Measurements from ENCODE around the gene TRMU.
"Not testable (repeated sequence)": the region's sequence is repeated elsewhere in the genome, so short reads cannot be mapped to it uniquely, and the experiment has no call there.

Gene TRMU

DNA sequence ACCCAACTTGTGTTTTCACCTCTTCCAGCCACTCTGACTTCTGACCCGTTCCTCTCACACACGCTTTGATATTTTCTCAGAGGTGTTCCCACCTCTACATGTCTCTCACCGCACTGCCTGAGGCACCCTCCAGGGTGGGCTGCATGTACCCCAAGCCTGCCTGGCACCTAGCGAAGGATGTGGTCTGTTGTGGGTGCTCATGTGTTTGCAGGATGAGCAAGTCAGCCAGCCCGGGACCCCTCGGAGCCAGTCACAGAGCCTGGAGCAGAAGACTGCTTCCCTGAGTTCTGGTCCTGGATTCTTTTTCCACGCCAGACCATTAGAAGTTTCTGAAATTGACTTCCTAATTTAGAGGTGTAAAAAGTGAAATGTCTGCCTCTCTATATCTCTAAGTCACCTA, 35.0 kb upstream of the TRMU start:
- no peak for DNase-seq (ENCODE audit: low read depth)

DNA sequence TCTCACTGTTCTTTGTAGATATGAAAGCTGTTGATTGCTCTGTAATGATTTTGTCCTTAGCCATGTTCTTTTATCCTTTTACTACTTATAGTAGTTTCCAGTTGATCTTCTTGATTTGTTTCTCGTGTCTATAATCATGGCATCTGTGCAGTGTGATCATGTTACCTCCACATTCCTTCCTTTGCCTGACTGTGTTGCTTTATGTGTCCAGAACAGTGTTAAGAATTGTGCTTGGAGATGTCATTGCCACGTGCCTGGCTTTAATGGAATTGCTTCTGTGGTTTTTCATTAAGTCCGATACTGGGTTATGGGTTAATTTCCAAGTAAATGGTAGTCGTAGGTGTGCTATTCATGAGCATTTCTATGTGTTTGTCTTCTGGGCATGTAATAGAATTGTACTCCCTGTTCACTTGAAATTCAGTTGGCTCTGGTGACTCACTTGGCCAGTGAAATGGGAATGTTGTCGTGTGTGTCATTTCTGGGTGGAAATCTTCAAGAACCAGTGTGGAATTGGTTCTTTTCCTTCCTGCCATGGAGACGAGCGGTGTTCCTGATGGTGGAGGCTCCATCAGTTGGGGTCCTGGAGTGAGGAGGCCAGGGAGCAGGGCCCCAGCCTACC, 32.1 kb upstream of the TRMU start:
- peak; percentile 34 for DNase-seq (ENCODE audit: low read depth)

DNA sequence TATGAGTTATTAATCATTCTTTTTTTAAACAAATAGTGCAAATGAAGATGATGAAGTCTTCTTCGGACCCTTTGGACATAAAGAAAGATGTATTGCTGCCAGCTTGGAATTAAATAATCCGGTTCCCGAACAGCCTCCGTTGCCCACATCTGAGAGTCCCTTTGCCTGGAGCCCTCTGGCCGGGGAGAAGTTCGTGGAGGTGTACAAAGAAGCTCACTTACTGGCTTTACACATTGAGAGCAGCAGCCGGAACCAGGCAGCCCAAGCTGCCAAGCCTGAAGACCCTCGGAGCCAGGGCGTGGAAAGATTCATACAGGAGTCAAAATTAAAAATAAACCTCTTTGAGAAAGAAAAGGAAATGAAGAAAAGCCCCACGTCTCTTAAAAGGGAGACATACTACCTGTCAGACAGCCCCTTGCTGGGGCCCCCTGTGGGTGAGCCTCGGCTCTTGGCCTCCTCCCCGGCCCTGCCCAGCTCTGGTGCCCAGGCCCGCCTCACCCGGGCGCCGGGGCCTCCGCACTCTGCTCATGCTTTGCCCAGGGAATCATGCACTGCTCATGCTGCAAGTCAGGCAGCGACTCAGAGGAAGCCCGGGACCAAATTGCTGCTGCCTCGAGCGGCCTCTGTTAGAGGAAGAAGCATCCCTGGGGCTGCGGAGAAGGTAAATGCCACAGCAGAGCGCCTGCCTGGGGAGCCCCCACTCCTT, 27.1 kb upstream of the TRMU start:
- DNase-seq (ENCODE audit: low read depth): no peak

DNA sequence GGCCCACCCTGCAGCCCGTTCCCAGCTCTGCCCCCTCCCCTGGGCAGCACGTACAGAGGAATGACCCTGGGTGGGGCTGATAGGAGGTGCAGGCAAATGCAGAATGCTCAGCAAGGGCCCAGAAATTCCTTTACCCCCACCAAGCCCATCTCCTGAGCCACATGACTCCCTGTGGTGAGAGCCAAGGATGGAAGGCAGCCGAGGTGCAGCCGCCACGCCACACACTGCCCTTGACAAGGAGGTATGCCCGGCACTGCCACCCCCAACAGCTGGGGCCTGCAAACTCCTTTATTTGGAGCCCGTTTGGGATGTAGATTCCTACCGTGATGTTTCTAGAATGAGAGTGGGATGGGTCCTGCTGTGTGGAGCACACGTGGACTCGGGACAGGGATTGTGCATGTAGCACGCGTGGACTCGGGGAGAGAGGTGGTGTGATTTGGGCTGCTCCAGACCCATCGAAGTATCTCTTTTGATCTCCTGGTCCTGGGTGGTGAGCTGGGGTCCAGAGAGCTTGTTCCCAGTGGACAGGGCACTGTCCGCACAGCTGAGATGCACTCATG, 25.9 kb upstream of the TRMU start:
- no peak for DNase-seq (ENCODE audit: low read depth)

DNA sequence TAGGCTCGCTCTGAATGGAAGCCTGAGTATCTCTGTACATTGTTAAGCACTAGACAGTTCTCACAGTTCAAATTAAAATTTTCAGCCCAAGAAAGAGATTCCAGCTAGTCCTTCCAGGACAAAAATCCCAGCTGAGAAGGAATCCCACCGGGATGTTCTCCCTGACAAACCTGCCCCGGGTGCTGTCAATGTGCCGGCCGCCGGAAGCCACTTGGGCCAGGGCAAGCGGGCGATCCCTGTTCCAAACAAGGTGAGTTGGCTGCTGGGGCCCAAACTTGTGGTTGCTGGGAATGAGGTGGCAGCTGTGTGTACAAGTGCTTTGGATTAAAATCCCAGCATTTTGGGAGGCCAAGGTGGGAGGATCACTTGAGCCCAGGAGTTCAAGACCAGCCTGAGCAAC, 23.5 kb upstream of the TRMU start:
- DNase-seq (ENCODE audit: low read depth): no peak

DNA sequence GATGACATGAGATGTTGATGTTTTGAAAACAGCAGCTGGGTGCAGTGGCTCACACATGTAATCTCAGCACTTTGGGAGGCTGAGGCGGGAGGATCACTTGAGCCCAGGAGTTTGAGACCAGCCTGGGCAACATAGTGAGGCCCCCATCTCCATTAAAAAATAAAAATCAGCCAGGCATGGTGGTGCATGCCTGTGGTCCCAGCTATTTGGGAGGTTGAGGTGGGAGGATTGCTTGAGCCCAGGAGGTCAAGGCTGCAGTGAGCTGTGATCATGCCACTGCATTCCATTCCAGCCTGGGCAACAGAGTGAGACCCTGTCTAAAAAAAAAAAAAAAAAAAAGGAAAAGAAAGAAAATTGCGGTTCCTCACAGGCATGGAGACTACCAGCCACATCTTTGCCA, 22.7 kb upstream of the TRMU start:
- DNase-seq (ENCODE audit: low read depth): not testable (repeated sequence)

DNA sequence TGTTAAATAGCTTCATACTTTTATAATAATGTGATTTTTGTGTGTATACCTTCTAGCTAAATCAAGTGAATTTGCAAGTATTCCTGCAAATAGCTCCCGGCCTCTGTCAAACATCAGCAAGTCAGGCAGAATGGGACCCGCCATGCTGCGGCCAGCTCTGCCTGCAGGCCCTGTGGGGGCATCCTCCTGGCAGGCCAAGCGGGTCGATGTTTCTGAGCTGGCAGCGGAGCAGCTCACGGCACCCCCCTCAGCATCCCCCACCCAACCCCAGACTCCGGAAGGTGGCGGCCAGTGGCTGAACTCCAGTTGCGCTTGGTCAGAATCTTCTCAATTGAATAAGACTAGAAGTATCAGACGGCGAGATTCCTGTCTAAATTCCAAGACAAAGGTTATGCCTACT, 19.5 kb upstream of the TRMU start:
- no peak for DNase-seq (ENCODE audit: low read depth)

DNA sequence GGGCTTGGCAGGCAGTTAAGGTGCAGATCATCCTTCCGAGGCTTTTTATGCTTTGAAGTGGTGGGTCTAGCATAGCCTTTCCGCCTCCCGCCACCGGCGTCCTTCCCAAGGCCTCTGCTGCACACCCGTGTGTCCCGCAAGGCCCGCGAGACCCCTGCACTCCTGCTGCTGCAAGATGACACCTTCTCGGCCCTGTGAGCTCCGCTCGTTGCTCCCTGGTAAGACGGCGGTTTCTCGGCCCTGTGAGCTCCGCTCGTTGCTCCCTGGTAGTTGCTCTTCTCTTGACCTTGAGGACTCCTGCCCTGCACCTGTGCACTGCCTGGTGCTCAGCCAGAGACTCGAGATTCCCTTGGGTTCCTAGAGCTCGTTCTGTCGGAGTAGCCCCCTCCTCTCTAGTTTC, 17.9 kb upstream of the TRMU start:
- DNase-seq (ENCODE audit: low read depth): no peak

DNA sequence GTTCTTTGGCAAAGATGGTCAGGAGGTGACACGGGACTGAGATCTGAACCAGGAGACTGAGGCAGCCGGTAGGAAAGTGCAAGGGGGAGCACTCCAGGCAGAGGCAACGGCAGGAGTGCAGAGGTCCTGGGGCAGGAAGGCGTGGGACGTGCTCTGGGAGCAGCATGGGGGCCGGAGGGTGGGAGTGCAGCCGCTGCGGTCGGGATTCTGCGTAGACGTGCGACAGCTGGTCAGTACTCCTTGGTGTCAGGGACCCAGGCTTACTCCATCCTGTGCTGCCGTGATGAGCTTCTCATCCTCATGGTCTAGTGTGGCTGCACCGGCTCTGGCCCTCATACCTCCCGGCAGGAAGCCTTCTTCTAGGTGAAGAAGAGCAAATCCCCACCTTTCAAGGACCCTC, 16.9 kb upstream of the TRMU start:
- DNase-seq (ENCODE audit: low read depth): no peak

DNA sequence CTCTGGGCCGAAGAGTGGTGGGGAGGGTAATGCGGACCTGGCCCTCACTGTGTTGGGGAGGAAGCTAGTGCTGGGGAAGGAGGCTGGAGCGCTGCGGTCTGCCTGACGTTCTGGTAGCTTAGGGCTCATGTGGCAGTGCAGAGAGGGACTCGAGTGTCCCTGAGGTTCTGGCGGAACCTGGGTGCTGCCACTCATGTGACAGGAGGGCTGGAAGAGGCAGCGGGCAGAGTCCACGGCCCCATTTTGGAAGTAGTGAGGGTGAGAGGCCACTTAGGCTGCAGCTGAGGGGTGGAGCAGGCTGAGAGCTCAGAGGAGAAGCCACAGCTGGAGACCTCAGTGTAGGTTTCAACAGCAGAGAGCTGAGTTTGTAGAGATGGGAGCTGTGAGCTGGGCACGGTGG, 16.2 kb upstream of the TRMU start:
- no peak for DNase-seq (ENCODE audit: low read depth)

DNA sequence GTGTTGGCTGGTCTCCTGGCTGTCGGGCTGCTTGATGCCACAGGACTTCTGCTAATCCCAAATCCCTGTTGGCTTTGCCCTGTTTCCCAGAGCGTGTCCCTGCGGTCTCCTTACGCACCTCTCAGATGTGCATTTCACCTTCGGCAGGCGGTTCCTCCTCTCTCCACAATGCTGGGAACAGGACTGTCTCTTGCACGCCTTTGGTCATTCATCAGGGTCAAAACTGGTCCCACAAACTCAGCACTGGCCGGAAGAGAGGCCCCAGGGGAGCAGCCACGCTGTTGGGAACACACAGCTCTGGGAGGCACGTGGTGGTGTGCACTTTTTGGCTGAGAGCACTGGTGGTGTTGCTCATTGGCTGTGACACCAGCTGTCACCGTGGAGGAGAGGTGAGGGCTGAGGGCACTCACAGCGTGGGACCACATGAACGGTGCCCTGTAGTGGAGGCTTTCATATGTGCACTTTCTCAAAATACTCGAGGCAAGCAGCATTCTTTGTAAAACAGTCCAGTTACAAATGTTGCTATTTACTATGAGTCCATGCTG, 15.3 kb upstream of the TRMU start:
- DNase-seq (ENCODE audit: low read depth): no peak

DNA sequence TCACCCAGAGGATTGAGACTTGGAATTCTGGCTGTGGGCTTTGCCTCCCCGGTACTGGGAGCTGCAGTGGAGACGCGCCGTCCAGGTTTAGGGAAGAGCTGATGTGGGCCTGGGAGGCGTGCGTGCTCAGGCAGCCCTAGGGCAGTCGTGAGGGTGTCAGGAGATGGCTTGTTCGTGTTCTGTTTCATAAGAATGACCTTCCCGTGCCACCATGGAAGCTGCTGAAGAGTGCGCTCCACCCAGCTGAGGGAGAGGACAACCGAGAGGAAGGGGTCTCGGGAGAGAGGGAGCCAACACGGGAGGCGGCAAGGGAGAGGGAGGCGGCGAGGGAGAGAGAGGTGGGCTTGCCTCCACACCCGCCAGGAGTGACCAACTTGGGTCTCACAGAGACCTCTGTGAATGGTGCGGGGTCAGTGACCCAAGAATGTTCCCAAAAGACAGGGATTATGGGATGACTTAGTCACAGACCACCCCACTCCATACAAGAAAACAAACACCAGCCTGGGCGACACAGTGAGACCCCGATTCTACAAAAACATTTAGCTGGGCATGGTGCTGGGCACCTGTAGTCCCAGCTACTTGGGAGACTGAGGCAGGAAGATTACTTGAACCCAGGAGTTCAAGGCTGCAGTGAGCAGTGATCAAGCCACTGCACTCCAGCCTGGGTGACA, 14.7 kb upstream of the TRMU start:
- no peak for DNase-seq (ENCODE audit: low read depth)

DNA sequence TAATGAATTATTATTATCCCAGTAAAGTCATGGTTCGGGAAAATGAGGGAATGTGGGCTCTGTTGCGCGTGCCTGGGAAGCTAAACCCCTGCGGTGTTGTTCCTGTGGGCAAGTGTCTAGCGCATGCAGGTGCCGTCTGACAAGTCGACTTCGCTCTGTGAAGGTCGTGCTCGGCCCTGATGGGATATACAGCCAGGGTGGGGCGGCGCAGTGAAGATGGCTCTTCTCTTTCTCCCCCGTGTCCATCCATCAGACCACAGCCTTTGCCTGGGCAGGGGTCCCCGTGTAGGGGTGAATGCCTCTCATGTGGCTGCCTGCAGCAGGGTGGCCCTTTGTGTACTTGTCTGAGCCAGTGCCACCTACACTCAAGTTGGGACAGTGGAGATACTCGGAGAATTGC, 12.8 kb upstream of the TRMU start:
- DNase-seq (ENCODE audit: low read depth): no peak

DNA sequence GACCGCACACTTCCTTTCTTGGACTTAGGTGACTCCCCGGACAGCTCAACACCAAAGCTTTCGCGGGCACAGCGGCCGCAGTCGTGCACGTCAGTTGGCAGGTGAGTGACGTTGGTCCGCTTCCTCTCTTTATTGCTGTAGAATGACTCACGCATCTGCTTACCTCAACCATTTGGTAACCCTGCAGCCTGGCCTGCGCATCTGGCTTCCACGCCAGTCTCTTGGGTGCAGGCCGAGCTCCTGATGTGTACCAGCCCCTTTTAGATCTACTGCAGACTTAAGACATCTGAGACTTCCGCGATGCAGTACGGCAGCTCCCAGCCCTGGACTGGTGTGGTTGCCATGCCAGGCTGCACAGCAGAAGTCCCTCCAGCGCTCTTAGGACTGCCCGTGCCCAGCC, 12.4 kb upstream of the TRMU start:
- DNase-seq (ENCODE audit: low read depth): no peak

DNA sequence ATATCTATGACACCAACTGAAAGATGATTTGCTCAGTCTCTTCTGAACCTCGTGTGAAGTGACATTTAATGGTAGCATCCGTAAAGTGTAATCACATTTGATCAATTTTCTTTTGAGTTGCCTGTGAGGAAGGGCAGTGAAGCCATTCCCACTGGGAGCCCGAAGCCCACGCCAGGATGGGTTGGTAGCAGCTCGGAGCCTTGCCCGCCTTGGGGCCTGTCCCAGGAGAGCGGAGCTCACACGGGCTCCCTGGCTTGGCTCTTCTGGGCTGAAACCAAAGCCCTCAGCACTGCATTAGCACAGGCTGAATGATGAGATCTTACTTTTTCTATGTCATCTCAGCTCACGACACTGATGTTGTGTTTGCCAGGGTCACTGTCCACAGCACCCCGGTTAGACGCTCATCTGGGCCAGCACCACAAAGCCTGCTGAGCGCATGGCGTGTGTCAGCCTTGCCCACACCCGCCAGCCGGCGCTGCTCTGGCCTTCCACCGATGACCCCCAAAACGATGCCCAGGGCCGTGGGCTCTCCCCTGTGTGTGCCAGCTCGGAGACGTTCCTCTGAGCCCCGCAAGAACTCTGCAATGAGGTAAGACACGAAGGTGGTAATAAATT, 9.3 kb upstream of the TRMU start:
- DNase-seq (ENCODE audit: low read depth): no peak

DNA sequence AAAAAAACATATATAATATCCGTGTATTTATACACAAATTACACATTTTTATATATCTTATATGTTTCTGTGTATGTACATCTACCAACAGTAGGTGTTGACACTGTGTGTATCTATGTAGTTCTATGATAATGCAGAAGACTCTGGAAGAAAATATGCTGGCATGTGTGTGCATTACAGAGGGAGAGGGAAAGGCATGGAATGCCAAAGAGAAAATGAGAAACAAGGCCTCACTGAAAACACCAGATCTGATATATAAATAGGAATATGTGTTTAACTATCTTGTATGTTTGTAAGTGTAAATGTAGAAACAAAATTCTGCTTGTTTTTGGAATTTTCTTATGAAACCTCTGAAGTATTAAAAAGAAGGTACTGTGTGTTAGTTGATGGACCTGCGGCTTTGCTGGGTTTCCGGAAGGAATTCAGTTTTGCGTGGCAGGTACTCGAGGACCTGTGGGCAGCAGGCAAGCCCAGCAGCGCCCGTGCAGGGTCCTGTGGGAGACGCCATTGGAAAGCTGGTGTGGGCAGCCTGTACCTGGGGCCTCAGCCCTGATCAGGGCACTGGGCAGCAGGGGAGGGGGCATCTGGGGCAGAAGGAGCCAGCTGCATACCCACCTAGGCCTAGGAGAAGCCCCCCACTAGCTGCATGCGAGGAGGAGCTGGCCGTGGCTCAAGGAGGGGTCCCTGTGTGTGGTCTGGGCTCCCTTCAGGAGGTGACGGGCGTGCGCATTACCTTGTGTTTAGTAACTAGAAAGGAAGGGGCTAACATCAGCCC, 7.6 kb upstream of the TRMU start:
- DNase-seq (ENCODE audit: low read depth): no peak

DNA sequence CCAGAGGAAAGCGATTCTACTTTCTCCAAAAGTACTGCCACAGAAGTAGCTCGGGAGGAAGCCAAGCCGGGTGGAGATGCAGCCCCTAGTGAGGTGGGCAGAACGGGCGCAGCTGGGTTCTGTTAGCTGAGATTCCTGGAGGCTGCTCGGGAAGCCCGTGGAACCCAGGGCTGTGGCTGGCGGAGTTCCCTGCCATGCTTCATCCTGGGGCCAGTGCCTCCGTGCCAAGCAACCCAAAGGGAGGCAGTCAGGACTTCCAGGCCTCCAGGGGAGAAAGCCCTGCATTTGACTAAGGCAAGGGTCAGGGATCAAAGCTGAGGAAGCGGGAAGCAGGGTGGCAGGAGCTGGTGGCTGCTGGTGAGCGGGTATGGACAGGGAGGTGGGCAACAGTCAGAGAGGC, 6.7 kb upstream of the TRMU start:
- no peak for DNase-seq (ENCODE audit: low read depth)

DNA sequence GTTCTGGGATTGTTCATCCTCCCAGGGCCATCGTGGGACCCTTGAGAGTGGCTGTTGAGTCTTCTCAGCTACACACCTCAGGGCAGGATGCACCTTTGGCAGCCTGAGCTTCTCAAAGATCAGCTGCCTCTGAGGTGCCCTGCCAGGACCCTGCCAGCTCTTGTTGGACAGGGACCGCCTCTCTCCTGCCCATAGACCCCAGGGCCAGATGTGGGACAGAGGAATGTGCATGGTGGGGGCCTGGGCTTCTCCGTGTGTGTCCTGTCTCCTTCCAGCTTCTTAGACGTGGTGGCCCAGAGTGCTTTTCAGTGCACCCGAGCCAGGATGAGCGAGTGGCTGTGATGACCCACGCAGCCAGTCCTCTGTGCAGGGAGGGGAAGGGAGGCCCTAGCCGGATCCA, 5.9 kb upstream of the TRMU start:
- no peak for DNase-seq (ENCODE audit: low read depth)

DNA sequence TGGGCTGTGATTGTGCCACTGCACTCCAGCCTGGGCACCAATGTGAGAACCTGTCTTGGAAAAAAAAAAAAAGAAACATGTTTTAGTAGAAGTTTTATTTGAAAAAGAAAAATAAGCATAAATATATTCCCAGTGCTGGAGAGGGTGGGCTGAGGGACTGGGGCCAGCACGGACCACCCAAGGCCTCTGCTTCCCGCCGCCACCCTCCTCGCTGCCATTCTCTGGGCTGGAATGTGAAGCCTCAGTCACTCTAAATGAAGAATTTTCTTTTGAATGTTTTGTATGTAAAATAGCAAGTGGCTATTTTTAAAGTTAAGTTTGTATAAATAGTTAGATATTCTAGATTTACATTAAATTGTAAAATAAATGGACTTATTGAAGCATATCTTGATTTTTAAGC, 5.1 kb upstream of the TRMU start:
- DNase-seq (ENCODE audit: low read depth): no peak

DNA sequence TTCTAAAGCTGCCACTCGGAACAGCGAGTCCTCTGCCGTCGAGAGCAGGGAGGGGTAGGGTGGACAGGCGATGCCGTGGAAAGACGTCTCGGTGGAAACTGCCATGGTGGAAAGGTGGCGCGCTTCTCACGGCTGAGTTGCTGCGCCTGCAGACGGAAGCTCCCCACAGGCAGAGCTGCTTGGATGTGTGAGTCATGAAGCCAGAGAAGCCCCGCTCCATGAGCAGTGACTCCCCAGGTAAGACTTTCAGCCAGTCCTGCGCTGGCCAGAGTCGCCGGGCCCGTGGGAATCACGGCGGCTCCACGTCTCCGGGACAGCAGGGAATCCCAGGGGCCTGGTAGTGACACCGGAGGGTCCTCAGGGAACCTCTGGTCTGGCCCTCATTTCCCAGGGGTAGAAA, 4.0 kb upstream of the TRMU start:
- no peak for DNase-seq (ENCODE audit: low read depth)

DNA sequence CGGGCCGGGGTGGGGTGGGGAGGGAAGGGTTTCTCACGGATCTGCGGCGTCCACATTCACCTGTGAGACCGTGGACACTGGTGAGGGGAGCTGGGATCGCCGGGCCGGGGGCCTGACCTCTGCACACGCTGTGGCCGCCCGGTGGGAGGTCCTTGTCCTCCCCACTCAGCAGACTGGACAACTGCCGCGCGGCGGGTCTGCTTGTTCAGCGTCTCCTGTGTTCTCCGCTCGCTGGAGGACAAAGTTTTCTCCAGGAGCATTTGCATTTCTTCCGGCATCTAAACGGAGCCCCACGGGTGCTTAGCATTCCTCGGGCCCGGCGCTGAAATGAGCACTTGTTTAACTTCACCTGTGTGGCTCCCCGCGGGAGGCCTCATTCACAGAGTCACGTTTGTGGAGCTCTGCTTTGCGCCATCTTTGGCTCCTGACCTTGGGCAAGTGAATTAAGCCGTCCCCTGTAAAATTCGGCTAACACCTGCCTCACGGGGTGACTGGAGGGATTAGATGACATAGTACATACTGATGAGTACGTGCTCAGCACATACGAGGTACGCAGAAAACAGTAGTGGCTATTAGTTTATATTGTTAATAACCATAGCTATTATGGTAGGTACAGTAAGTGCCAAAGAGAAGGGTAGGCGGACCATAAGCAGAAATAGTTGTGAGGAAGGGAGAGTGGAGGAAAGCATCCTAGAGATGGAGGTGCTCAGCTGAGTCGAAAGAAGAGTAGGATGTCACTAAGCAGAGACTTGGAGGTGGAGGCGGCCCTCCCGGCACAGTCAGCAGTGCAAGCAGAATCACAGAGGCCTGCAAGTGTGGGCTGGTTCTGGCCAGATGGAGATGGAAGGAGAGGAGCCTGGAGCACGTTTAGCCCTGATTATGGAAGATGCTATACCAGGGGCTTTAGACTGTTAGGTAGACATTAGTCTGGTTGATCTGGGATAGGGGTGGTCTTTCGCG, 885 bp downstream of the TRMU start:
- no peak for DNase-seq (ENCODE audit: low read depth)
